AG09309 (cell line): Measurements from ENCODE around the gene MLIP.

Source experiments
- DNase-seq: peaks from one replicate; pipeline ENCODE4 v3.0.0-alpha.2; 2010; ENCODE audit warnings: low read depth
- H3K4me3 ChIP-seq: 2 replicates; pipeline ENCODE4 v1.5.1; 2011; ENCODE audit warnings: mild to moderate bottlenecking, low read depth, low read length, moderate library complexity; ENCODE audit not compliant: control insufficient read depth
- CTCF ChIP-seq: IDR thresholded peaks from 2 replicates; pipeline ENCODE4 v1.5.1; 2011; ENCODE audit warnings: mild to moderate bottlenecking, low read depth, low read length, inconsistent platforms; ENCODE audit not compliant: insufficient read depth, control insufficient read depth; ENCODE audit errors: missing control alignments

The MLIP gene

GRCh38 chr6:54315656-54316055 is 204.4 kb downstream of the MLIP start:
- DNase-seq, result no peak
- H3K4me3 ChIP-seq, result no peak overlapping the region
- TF ChIP-seq CTCF, result no peak
